ENCODE results near the gene PLXNA3. TPM values are rescaled to one million over a fixed set of nuclear protein-coding genes. Genes with fewer than 3 reads are reported as not detected.

PLXNA3 gene
- total RNA-seq, 1 donor from 2014 or later = 108 TPM

DNA sequence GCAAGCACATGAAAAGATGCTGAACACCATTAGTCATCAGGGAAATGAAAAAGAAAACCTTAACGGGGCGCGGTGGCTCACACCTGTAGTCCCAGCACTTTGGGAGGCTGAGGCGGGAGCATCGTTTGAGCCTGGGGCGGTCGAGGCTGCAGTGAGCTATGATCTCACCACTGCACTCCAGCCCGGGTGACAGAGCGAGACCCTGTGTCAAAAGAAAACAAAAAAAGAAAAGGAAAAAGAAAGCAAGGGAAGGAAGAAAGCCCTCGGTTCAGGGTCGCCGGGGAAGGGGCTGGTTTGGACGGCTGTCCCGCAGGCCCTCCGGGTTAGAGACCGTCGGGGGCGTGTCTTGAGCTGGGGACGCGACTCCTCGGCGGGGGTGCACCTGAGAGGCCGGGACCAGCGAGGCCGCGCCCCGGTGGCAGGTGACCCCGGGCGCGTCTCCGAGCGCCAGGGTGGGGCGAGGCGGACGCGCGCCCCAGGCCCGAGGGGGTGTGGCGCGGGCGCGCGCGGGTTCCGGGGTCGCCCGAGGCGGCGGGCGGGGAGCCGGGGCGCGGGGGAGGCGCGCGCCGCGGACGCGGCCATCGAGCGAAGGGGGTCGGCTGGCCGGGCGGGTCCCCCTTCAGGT lies 478 bp upstream of the PLXNA3 start:
- H3K9me3 Mint-ChIP-seq (ENCODE audit: unreplicated experiment) = no peaks in the 10 kb centered on the region
- peaks cover 9% of the 10 kb centered on the region for H3K36me3 Mint-ChIP-seq (ENCODE audit: unreplicated experiment)
- H3K27me3 Mint-ChIP-seq (ENCODE audit: unreplicated experiment) = no peaks in the 10 kb centered on the region
- H3K4me3 Mint-ChIP-seq (ENCODE audit: unreplicated experiment) = peak overlapping the region; percentile 90
- peak overlapping the region; percentile 93 for H3K27ac Mint-ChIP-seq (ENCODE audit: unreplicated experiment)
- no peak for DNase-seq (ENCODE audit: extremely low spot score, unreplicated experiment)
- H3K4me1 Mint-ChIP-seq (ENCODE audit: unreplicated experiment) = peaks cover 14% of the 10 kb centered on the region
- TF ChIP-seq, protein P1, sequence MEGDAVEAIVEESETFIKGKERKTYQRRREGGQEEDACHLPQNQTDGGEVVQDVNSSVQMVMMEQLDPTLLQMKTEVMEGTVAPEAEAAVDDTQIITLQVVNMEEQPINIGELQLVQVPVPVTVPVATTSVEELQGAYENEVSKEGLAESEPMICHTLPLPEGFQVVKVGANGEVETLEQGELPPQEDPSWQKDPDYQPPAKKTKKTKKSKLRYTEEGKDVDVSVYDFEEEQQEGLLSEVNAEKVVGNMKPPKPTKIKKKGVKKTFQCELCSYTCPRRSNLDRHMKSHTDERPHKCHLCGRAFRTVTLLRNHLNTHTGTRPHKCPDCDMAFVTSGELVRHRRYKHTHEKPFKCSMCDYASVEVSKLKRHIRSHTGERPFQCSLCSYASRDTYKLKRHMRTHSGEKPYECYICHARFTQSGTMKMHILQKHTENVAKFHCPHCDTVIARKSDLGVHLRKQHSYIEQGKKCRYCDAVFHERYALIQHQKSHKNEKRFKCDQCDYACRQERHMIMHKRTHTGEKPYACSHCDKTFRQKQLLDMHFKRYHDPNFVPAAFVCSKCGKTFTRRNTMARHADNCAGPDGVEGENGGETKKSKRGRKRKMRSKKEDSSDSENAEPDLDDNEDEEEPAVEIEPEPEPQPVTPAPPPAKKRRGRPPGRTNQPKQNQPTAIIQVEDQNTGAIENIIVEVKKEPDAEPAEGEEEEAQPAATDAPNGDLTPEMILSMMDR (IDR thresholded peaks at IDR 0.05) = no peak

DNA sequence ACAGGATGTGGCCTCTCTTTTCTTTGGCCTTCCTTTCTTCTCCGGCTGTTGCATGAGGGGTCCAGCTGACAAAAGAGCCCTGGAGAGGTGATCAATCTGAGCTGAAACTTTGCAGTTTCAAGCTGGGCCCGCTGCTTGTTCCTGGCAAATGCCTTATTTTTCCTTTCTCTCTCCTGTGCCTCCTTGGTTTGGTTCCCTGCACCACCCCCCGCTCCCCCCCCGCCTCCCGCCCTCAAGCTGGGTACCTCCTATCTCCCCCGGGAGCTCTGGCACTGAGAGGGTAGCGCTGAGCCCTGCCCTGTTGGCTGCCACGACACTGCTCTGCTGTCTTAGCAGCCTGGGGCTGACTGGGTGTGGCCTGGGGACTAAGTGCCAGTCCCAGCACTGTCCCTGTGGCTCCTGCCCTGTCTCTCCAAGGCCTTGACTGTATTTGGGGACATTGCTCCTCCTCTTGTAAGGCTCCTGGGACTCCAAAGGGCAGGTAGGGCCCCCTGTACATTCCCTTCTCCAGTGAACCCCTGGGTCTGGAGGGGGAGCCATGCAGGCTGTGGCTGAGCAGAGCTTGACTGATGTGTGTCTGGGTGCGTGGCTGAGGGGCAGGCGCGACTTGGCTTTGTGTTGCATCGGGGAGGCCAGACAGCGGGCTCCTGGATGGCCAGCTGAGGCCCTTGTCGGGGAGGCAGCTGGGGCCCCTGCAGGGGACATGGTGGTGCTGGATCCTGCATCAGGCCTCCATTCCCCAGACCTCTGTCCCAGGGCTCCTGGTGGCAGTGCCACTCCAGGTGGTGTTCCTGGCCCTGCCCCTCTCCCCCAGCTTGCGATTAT lies 1.1 kb downstream of the PLXNA3 start:
- Mint-ChIP-seq H3K36me3 (ENCODE audit: unreplicated experiment) (peaks cover 12% of the 10 kb centered on the region), H3K27me3 (ENCODE audit: unreplicated experiment) (no peaks in the 10 kb centered on the region), H3K4me3 (ENCODE audit: unreplicated experiment) (peak overlapping the region; percentile 83), H3K4me1 (ENCODE audit: unreplicated experiment) (peaks cover 14% of the 10 kb centered on the region), H3K9me3 (ENCODE audit: unreplicated experiment) (no peaks in the 10 kb centered on the region), H3K27ac (ENCODE audit: unreplicated experiment) (peak overlapping the region; percentile 44)
- TF ChIP-seq, protein P1 (IDR thresholded peaks at IDR 0.05) = no peak
- no peak for DNase-seq (ENCODE audit: extremely low spot score, unreplicated experiment)

DNA sequence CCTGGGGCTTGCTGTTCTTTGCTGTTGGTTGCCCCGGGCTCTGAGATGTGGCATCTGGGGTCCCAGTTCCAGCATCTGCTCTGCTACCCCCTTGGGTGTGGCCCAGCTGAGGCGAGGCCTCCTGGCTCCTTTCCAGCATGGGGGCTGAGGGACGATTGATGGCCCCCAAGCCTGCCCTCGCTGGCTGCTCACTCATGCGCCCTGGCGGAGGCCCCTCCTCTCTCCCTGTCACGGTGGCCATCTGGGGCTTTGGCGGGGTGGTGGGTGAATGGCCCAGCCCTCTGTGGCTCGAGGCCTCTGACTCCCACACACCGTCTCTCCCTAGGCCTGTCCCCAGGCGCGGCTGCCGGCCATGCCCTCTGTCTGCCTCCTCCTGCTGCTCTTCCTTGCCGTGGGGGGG lies 1.8 kb downstream of the PLXNA3 start:
- peak overlapping the region; percentile 83 for H3K4me3 Mint-ChIP-seq (ENCODE audit: unreplicated experiment)
- no peaks in the 10 kb centered on the region for H3K9me3 Mint-ChIP-seq (ENCODE audit: unreplicated experiment)
- no peaks in the 10 kb centered on the region for H3K27me3 Mint-ChIP-seq (ENCODE audit: unreplicated experiment)
- H3K36me3 Mint-ChIP-seq (ENCODE audit: unreplicated experiment) = peaks cover 10% of the 10 kb centered on the region
- TF ChIP-seq, protein P1 (IDR thresholded peaks at IDR 0.05) = no peak
- DNase-seq (ENCODE audit: extremely low spot score, unreplicated experiment) = no peak
- H3K27ac Mint-ChIP-seq (ENCODE audit: unreplicated experiment) = no peak overlapping the region
- peaks cover 14% of the 10 kb centered on the region for H3K4me1 Mint-ChIP-seq (ENCODE audit: unreplicated experiment)

DNA sequence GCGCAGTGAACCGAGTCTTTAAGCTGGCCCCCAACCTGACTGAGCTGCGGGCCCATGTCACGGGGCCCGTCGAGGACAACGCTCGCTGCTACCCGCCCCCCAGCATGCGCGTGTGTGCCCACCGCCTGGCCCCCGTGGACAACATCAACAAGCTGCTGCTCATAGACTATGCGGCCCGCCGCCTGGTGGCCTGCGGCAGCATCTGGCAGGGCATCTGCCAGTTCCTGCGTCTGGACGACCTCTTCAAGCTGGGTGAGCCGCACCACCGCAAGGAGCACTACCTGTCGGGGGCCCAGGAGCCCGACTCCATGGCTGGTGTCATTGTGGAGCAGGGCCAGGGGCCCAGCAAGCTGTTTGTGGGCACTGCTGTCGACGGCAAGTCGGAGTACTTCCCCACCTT lies 2.2 kb downstream of the PLXNA3 start:
- DNase-seq (ENCODE audit: extremely low spot score, unreplicated experiment) = no peak
- TF ChIP-seq, protein P1 (IDR thresholded peaks at IDR 0.05) = no peak
- Mint-ChIP-seq H3K4me3 (ENCODE audit: unreplicated experiment) (peak overlapping the region; percentile 83), H3K27ac (ENCODE audit: unreplicated experiment) (no peak overlapping the region), H3K9me3 (ENCODE audit: unreplicated experiment) (no peaks in the 10 kb centered on the region), H3K36me3 (ENCODE audit: unreplicated experiment) (peaks cover 10% of the 10 kb centered on the region), H3K4me1 (ENCODE audit: unreplicated experiment) (peaks cover 14% of the 10 kb centered on the region), H3K27me3 (ENCODE audit: unreplicated experiment) (no peaks in the 10 kb centered on the region)

DNA sequence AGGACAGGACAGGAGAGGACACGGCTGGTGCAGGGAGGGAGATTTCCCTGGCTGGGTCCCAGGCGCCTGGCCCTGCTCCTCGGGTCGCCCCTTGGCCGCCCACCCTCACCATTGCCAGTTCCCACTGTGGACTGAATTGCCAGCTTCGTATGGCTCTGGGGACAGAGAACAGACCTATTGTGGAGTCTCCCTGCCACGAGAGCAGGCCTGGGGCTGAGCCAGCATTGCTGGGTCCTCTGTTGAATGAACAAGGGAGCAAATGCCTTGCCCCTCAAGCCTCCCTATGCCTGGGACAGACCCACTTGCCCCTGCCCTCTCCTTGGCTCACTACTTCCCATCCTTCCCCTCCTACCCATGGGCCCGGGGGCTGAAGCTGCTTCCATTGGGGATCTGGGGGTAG lies 4.3 kb downstream of the PLXNA3 start:
- H3K27me3 Mint-ChIP-seq (ENCODE audit: unreplicated experiment) = no peaks in the 10 kb centered on the region
- TF ChIP-seq, protein P1 (IDR thresholded peaks at IDR 0.05) = no peak

More for the DNA sequence above, 4.3 kb downstream of the PLXNA3 start:
- Mint-ChIP-seq H3K9me3 (ENCODE audit: unreplicated experiment) (no peaks in the 10 kb centered on the region), H3K4me1 (ENCODE audit: unreplicated experiment) (peaks cover 12% of the 10 kb centered on the region), H3K36me3 (ENCODE audit: unreplicated experiment) (peaks cover 10% of the 10 kb centered on the region), H3K4me3 (ENCODE audit: unreplicated experiment) (no peak overlapping the region), H3K27ac (ENCODE audit: unreplicated experiment) (no peak overlapping the region)
- no peak for DNase-seq (ENCODE audit: extremely low spot score, unreplicated experiment)

All from osteocyte (in vitro differentiated cells).